ENCODE data around the gene CTTN. TPM values are rescaled to one million over a fixed set of nuclear protein-coding genes. Genes with fewer than 3 reads are reported as not detected.

The CTTN gene
- total RNA-seq, 1 donor, result 349 TPM

DNA sequence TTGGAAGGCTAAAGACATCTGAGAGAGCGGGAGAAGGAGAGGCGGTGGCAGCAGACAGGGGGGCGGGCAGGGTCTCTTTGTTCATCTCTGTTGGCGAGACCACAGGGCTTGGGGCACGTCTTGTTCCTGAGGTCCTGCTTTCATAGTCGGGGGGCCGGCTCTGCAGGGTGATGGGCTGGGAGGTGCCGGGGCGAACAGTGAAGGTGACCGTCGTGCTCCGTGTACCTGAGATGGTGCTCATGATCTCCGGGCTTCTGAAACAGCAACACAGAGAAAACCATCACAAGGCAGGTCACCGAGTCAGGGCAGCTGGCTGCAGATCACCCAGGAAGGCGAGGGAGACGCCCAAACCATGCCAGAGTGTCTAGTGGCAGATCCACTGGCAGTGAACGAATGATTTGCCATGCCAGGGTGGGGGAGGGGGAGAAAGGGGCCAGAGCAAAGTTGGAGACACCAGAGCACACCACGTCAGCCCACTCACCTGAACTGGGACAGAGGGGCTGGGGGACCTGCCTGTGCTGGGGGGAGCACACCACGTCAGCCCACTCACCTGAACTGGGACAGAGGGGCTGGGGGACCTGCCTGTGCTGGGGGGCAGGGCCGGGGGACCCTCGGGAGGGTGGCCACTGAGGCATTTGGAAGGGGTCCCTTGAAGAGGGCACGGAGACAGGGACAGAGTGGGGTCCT lies 75.0 kb downstream of the CTTN start:
- TF ChIP-seq, protein P1, sequence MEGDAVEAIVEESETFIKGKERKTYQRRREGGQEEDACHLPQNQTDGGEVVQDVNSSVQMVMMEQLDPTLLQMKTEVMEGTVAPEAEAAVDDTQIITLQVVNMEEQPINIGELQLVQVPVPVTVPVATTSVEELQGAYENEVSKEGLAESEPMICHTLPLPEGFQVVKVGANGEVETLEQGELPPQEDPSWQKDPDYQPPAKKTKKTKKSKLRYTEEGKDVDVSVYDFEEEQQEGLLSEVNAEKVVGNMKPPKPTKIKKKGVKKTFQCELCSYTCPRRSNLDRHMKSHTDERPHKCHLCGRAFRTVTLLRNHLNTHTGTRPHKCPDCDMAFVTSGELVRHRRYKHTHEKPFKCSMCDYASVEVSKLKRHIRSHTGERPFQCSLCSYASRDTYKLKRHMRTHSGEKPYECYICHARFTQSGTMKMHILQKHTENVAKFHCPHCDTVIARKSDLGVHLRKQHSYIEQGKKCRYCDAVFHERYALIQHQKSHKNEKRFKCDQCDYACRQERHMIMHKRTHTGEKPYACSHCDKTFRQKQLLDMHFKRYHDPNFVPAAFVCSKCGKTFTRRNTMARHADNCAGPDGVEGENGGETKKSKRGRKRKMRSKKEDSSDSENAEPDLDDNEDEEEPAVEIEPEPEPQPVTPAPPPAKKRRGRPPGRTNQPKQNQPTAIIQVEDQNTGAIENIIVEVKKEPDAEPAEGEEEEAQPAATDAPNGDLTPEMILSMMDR (IDR thresholded peaks at IDR 0.05; ENCODE audit: insufficient read depth, low read length), result no peak
- no peak for DNase-seq (ENCODE audit: low read depth)
- no peak overlapping the region for H3K4me3 ChIP-seq (ENCODE audit: low read depth, low read length)

DNA sequence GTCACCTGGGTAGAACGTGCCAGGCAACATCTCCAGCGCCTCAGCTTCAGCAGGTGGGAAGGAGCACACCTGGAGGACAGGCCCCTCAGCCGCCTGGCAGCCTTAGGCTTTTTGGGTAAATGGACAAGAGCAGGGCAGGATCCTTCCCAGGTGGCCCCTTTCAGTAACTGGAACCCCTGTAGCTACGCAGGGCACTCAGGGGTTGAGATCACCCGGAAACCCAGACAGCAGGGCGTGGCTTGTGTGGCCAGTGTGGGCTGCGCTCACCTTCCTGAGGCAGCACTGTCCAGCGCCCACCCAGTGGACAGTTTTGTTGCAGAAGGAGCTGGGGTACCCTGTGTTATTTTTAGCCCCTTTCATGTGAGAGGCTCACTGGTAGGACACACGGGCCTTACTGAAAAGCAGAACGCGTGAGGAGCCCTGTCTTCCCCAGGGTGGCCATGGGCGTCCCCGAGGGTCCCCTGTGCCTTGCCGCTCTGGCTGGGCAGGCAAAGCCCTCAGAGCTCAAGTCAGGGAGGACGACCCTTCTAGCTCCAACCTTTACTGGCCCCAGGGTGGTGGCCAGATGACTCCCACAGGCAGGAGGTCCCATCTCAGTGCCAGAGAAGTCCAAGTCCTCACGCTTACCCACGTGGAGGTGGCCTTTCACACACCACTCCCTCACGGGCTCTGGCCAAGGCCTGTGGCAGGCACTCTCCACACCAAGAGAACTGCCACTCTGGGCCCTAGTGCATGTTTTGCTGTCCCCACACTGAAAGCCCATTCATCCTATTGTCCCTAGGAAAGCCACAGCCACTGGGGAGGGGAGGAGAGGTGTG lies 75.8 kb downstream of the CTTN start:
- DNase-seq (ENCODE audit: low read depth), result no peak
- no peak overlapping the region for H3K4me3 ChIP-seq (ENCODE audit: low read depth, low read length)
- TF ChIP-seq, protein P1 (IDR thresholded peaks at IDR 0.05; ENCODE audit: insufficient read depth, low read length), result no peak

DNA sequence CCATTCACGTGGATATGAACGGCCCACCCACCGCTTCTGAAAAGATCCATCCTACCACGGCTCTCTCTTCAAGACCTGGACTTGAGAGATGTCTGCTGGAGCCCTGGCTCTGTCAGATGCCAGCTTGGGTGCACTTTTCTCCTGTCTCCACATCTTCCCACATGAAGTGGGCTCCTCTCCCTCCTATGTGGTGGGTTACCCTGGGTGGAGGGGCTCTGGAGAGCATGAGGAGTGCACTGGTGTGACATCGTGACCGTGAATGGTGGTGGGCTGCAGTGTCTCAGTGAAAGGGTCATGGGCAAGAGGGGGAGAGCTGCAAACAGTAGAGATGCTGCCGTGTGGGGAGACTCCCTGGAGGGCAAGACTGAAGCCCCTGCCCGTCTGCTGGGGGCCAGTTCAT lies 76.4 kb downstream of the CTTN start:
- DNase-seq (ENCODE audit: low read depth), result no peak
- H3K4me3 ChIP-seq (ENCODE audit: low read depth, low read length), result no peak overlapping the region
- TF ChIP-seq, protein P1 (IDR thresholded peaks at IDR 0.05; ENCODE audit: insufficient read depth, low read length), result no peak

DNA sequence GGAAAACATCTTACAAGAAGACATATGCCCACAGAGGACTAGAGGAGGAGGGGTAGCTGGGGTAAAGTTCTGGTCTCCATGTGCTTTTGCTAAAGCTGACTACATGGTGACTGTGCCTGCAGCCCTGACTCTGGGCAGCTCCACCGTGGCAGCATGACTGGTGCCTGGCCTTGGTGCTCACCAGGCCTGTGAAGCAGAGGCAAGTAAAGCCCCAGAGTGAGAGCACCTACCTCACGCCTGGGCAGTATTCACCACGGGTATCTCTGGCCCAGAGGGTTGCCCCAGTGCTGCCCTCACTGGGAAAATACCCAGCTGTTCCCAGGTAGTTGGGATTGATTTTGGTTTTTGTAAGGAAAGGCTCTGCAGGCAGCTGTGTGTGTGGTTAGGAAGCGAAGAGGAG lies 78.3 kb downstream of the CTTN start:
- no peak for DNase-seq (ENCODE audit: low read depth)
- H3K4me3 ChIP-seq (ENCODE audit: low read depth, low read length), result no peak overlapping the region
- TF ChIP-seq, protein P1 (IDR thresholded peaks at IDR 0.05; ENCODE audit: insufficient read depth, low read length), result no peak

DNA sequence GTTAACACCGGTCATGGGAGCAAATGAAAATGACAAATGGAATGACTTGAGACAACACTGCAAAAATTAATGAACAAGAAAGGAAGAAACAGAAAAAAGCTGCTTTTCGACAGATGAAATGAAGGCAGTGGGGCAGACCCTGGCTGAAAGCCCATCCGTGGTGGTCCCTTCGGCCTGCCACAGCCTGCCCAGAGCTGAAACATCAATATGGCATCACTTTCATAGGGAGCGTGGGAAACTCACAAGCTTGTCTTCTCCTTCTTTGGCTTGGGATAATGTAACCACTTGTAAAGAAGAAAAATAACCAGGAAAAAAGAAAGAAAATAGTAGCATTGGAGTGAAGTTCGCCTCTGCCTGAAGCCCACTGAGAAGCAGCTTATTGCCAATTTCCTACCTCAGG lies 78.8 kb downstream of the CTTN start:
- DNase-seq (ENCODE audit: low read depth), result no peak
- TF ChIP-seq, protein P1 (IDR thresholded peaks at IDR 0.05; ENCODE audit: insufficient read depth, low read length), result no peak
- H3K4me3 ChIP-seq (ENCODE audit: low read depth, low read length), result no peak overlapping the region

DNA sequence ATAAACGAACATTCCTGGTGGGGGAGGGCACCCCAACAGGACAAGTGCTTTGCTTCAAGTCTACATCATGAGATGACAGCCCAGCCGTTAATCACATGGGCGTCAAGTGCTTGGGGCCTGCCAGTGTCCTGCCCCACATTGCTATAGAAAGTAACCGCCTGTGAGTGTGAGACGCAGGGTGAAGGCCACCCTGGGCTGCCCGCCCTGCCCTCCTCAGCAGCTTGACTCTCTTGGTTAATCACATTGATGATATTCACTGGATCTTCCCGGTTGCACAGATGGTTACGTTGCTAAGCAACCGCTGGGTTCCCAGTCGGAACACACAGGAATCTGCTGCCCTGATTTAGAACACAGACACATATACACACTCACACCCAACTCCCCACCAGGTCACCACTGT lies 79.3 kb downstream of the CTTN start:
- TF ChIP-seq, protein P1 (IDR thresholded peaks at IDR 0.05; ENCODE audit: insufficient read depth, low read length), result no peak
- no peak for DNase-seq (ENCODE audit: low read depth)
- no peak overlapping the region for H3K4me3 ChIP-seq (ENCODE audit: low read depth, low read length)
